NK-92 treated with Interleukin-12 subunit alpha and Interleukin-12 subunit beta, amount 100 ng/mL, for 24 hours (cell line): ENCODE data around the gene LMNB1.
"Not testable (repeated sequence)": the region's sequence is repeated elsewhere in the genome, so short reads cannot be mapped to it uniquely, and the experiment has no call there.

Experiments used
- DNase-seq: peaks from one replicate; lab custom pipeline; 2025; lab: John Stamatoyannopoulos, UW

Gene LMNB1

DNA sequence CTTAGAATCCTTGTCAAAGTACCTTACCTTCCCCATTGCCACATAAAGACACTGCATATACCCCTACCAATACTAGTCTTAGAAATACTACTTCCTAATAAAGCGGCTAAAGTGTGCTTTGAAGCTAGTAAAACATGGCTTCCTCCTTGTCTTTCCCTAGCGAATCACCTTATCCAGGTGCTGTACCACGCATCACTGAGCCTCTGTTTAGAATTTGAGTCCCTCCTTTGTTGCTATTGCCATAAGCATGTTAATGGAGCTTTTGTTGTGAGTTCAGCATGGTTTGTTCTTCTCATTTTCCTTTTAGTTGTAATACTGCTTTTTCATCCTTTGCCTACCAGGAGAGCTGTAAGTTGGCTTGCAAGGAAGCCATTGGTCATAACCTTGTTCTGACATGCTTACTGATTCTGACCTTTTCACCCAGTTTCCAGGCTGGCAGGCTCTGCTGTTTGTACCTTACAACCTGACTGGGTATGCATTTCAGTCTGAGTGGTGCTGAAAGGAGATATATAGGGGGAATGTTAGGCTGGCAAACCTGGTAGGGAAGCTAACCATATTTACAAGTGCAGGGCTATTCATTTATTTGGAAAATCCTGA, 49.8 kb downstream of the LMNB1 start:
- DNase-seq: no peak

DNA sequence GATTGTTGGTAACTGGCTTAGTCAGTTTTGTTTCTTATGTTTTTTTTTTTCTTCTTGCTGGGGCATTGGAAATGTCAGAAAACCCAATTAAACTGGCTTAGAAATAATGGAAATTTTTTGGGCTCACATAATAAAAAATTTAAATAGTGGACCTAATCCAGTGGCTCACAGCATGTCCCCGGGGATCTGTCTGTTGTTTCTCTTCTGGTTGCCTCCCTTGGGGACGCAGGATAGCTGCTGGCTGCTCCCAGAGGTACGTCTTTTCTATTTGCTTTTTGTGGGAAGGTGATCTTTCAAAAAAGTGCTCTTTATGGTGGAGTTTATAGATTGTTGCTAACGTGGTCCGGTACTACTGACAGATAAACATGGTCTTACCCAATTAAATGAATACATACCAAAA, 52.2 kb downstream of the LMNB1 start:
- no peak for DNase-seq

DNA sequence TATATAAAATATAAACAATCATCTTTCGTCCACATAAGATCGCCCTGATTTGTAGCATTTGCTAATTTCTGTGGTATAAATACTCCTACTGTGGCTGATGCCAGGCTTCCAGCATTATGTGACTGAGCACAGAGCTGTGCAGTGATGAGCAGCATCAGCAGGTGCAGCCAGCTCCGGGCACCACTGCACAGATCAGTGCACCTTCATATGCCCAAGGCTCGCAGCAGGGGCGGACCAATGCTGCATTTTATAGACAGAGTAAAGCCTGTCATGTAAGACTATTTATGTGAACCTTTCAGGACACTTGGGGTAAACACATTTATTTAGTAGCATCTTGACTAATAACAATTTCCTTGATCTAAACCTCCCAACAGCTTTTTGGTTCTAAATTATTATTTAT, 53.1 kb downstream of the LMNB1 start:
- no peak for DNase-seq

- DNase-seq: no peak
Observed at GRCh38 chr5:126831156-126831555, 54.2 kb downstream of the LMNB1 start.

- DNase-seq: no peak
Observed at GRCh38 chr5:126836778-126837177, 59.8 kb downstream of the LMNB1 start.

- no peak for DNase-seq
Observed at GRCh38 chr5:126837242-126837641, 60.3 kb downstream of the LMNB1 start.

GRCh38 chr5:126837906-126838539, 61.1 kb downstream of the LMNB1 start:
- DNase-seq: no peak

- not testable (repeated sequence) for DNase-seq
Observed at GRCh38 chr5:126839407-126839806, 62.5 kb downstream of the LMNB1 start.

- DNase-seq: not testable (repeated sequence)
Observed at GRCh38 chr5:126843375-126843774, 66.4 kb downstream of the LMNB1 start.

DNA sequence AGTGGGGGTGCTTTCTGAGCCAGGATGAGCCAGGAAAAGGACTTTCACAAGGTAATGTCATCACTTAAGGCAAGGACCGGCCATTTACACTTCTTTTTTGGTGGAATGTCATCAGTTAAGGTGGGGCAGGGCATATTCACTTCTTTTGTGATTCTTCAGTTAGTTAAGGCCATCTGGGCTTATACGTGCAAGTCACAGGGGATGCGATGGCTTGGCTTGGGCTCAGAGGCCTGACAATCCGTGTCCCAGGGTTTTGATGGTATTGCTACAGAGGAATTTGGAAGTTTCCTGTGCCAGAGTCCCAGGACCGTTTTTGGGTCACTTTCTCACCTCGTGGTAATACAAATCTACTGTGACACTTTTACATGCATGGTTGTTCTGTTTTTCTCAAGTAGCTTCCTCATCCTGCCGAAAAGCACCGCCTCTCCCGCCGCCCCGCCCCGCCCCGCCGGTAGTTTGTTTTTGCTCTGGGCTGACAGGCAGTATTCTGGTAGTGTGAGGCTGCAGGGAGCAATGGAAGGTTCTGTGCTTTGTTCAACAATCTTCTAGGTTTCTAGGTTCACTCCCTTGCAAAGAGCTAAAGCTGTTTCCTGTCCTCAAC, 68.6 kb downstream of the LMNB1 start:
- DNase-seq: not testable (repeated sequence)

DNA sequence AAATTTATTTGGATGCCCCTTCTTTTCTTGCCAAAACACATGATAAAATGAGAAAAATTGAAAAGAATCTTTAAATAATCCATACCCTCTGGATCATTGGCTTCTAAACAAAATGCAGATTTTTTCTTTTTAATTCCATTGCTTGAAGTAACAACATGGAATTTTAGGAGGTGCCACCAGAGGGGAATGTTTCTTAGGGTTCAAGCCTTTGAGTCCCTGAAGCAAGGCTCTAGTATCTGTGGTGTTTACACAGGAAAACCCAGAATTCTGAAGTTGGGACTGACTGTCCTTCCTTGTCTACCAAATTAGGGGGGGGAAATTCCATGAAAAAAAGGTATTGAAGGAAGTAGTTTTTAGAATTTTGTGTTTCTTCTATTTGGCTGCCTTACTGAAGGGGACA, 69.4 kb downstream of the LMNB1 start:
- no peak for DNase-seq

DNA sequence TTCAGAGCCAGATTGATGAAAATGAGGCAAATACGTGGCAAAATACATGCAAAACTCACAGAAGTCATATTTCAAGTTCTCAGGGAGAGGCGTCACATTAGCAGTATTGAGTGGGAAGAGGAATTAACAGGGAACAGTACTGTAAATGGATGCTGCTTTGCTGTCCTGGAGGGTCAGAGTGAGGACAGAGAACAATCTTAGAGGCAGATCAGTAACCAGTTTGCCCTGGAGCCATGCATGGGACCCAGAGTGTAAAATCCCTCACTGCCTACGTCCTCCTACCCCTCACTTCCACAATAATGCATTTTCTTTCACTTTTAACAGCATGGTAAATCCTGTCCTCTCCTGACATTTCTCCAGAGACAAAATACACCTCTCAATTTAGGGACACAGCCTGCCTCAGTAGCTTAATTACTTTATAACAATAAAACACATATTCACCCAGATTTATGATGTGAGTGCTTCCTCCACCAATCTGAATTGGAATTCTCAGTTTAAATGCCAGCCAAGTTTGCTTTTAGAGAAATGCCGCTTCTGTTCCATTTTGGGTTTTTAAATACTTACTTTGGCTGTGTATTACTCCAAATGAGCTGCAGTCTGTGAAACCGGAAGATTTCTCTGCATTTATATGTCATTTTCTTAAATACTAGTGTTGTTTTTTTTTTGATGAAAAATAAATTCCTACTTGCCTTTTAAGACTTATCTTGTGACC, 70.0 kb downstream of the LMNB1 start:
- no peak for DNase-seq

GRCh38 chr5:126847456-126847820, 70.5 kb downstream of the LMNB1 start:
- DNase-seq: no peak

- no peak for DNase-seq
Observed at GRCh38 chr5:126847826-126848251, 70.9 kb downstream of the LMNB1 start.

DNA sequence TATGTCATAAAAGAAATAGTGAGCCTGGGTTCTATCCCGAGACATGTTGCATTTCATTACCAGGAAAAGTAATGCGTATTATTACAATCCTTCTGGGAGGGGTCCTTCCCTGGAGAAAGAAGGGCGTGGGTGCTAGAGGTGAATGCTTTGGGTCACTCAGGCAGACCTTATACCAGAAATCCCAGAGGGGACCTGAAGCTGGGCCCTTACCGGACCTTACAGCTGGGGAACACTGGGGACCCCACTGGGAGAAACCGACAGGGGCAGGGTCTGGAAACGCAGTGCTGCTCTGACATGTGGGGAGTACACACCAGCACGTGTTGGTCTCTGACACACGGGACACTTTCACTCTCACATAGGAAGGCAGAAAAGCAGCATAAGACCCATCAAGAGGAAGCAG, 71.3 kb downstream of the LMNB1 start:
- DNase-seq: no peak

- DNase-seq: no peak
Observed at GRCh38 chr5:126849101-126849678, 72.3 kb downstream of the LMNB1 start.

- DNase-seq: no peak
Observed at GRCh38 chr5:126851501-126852011, 74.6 kb downstream of the LMNB1 start.

DNA sequence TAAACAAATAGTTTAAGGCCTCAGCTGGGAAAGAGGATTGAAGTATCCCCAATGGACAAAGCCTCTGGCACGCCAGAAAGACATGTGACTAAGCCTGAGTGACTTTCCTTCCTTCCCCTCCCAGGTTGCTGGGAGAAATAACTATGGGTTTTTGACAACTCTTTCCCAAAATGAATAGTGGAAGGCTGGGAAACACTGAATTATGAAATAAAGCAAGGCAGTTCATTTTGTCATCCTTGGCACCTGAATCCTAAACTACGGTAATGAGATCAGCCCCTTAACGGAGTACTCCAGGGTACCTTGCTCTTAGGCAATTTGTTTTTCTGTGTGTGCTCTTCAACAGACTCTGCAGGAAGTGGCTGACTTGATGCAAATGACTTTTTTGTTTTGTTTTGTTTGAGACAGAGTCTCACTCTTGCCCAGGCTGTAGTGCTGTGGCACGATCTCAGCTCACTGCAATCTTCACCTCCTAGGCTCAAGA, 75.2 kb downstream of the LMNB1 start:
- DNase-seq: no peak

- no peak for DNase-seq
Observed at GRCh38 chr5:126852841-126853271, 75.9 kb downstream of the LMNB1 start.

GRCh38 chr5:126853541-126854307, 76.8 kb downstream of the LMNB1 start:
- not testable (repeated sequence) for DNase-seq

GRCh38 chr5:126854526-126855110, 77.7 kb downstream of the LMNB1 start:
- DNase-seq: no peak
